NK-92 (cell line): ENCODE results near the gene NUDT1.

Experiments used
- DNase-seq: peaks from one replicate; lab custom pipeline; 2025; ENCODE audit not compliant: unreplicated experiment; lab: John Stamatoyannopoulos, UW

NUDT1 gene

GRCh38 chr7:2241580-2242540 is at the start of gene NUDT1, which contains the start of gene MRM2:
TSS of gene NUDT1 (plus strand) at chr7:2242226. CDS start at chr7:2244575, 2,349 bp downstream.
TSS of gene MRM2 (minus strand) at chr7:2242205. CDS start at chr7:2242169, 36 bp downstream.
- no peak for DNase-seq

- no peak for DNase-seq
Observed at GRCh38 chr7:2192831-2193534, 49.0 kb upstream of the NUDT1 start.

- no peak for DNase-seq
Observed at GRCh38 chr7:2193575-2194305, 48.3 kb upstream of the NUDT1 start.

GRCh38 chr7:2195400-2196246 is 46.4 kb upstream of the NUDT1 start:
- DNase-seq: no peak

- no peak for DNase-seq
Observed at GRCh38 chr7:2196381-2197378, 45.3 kb upstream of the NUDT1 start.

- DNase-seq: no peak
Observed at GRCh38 chr7:2197436-2198155, 44.4 kb upstream of the NUDT1 start.

GRCh38 chr7:2198206-2198605 is 43.8 kb upstream of the NUDT1 start:
- DNase-seq: no peak

- DNase-seq: no peak
Observed at GRCh38 chr7:2198760-2199159, 43.3 kb upstream of the NUDT1 start.

- DNase-seq: no peak
Observed at GRCh38 chr7:2199528-2199927, 42.5 kb upstream of the NUDT1 start.

GRCh38 chr7:2199956-2200583 is 42.0 kb upstream of the NUDT1 start:
- no peak for DNase-seq

GRCh38 chr7:2200584-2200980 is 41.4 kb upstream of the NUDT1 start:
- DNase-seq: no peak

GRCh38 chr7:2201128-2201527 is 40.9 kb upstream of the NUDT1 start:
- no peak for DNase-seq

GRCh38 chr7:2201686-2202360 is 40.2 kb upstream of the NUDT1 start:
- DNase-seq: no peak

- DNase-seq: no peak
Observed at GRCh38 chr7:2202361-2202761, 39.7 kb upstream of the NUDT1 start.

- DNase-seq: no peak
Observed at GRCh38 chr7:2202901-2203765, 38.9 kb upstream of the NUDT1 start.

- DNase-seq: no peak
Observed at GRCh38 chr7:2203766-2204300, 38.2 kb upstream of the NUDT1 start.
